Prostate gland (tissue), 2 donors: ENCODE results near the gene POLK.

Experiments
- POLR2A ChIP-seq: fragments of 450-650 bp; IDR thresholded peaks from one replicate; pipeline ENCODE4 v1.6.1; 2016; ENCODE audit warnings: antibody characterized with exemption, mild to moderate bottlenecking
- TF ChIP-seq, protein P1 (sequence below), 4 experiments: fragments of 200-600 bp in 2 of 4; fragments of 450-650 bp in 2 of 4; sonication (generic) in 2 of 4; IDR thresholded peaks; 1 replicate in 3 of 4; 2 replicates in 1 of 4; pipeline ENCODE4 v1.5.1; 2016 to 2019; ENCODE audit warnings: antibody characterized with exemption in 4 of 4, mild to moderate bottlenecking in 2 of 4, moderate library complexity in 2 of 4

- TF ChIP-seq POLR2A = no peak
- TF ChIP-seq, protein P1, sequence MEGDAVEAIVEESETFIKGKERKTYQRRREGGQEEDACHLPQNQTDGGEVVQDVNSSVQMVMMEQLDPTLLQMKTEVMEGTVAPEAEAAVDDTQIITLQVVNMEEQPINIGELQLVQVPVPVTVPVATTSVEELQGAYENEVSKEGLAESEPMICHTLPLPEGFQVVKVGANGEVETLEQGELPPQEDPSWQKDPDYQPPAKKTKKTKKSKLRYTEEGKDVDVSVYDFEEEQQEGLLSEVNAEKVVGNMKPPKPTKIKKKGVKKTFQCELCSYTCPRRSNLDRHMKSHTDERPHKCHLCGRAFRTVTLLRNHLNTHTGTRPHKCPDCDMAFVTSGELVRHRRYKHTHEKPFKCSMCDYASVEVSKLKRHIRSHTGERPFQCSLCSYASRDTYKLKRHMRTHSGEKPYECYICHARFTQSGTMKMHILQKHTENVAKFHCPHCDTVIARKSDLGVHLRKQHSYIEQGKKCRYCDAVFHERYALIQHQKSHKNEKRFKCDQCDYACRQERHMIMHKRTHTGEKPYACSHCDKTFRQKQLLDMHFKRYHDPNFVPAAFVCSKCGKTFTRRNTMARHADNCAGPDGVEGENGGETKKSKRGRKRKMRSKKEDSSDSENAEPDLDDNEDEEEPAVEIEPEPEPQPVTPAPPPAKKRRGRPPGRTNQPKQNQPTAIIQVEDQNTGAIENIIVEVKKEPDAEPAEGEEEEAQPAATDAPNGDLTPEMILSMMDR (IDR thresholded peaks at IDR 0.05) = no peak
These were observed 8.1 kb downstream of the POLK start for GRCh38 chr5:75519761-75520160.
